HCT116 (cell line): ENCODE data around the gene LRRN3. TPM values are rescaled to one million over a fixed set of nuclear protein-coding genes. Genes with fewer than 3 reads are reported as not detected.

Experiments used
- ATAC-seq: fragments of 200-7000 bp; cut with Tn5 transposase; 2 replicates; pipeline ENCODE4 v1.9.1; 2020; ENCODE audit warnings: mild to moderate bottlenecking, moderate library complexity
- BruUV-seq: library from RNA; stranded (reverse); fragments of 400-500 nt; replicated peaks from 2 replicates; lab custom pipeline; 2021; lab: Mats Ljungman, UMichigan
- CTCF ChIA-PET: fragments of 300-600 bp; sonication (Branson Sonifier 250); formaldehyde crosslinking; loops from one replicate; lab custom pipeline; 2021; ENCODE audit warnings: antibody characterized with exemption; lab: Charles Lee
- POLR2A ChIA-PET: fragments of 300-600, 350-600 bp; sonication (Branson Sonifier 250); formaldehyde crosslinking; loops from one replicate; lab custom pipeline; 2021; ENCODE audit warnings: antibody characterized with exemption; lab: Charles Lee
- RAD21 ChIA-PET, 2 experiments: fragments of 300-600 bp; sonication (Branson Sonifier 250); formaldehyde crosslinking; loops; one replicate each; lab custom pipeline; 2023; ENCODE audit warnings: low total read pairs in 2 of 2; ENCODE audit not compliant: uncharacterized antibody in 2 of 2, unreplicated experiment in 2 of 2, low non-redundant PET in 1 of 2; lab: Charles Lee
- DNase-seq: peaks from one replicate; pipeline ENCODE4 v3.0.0-alpha.2; 2010; ENCODE audit warnings: low read depth, low spot score
- H2AFZ ChIP-seq: fragments of 200-600 bp; shearing (Covaris generic), sonication (generic); 2 replicates; pipeline ENCODE4 v1.6.1; 2017; ENCODE audit warnings: low read depth, mixed run types, mixed read lengths, antibody characterized with exemption, low read length; ENCODE audit not compliant: poor library complexity, severe bottlenecking
- H3K27ac ChIP-seq: 2 replicates; pipeline ENCODE4 v1.5.1; 2012; ENCODE audit warnings: low read depth, low read length
- H3K27me3 ChIP-seq: fragments of 200-600 bp; sonication (generic); 2 replicates; pipeline ENCODE4 v1.6.1; 2016; ENCODE audit warnings: mixed run types, low read length, mixed read lengths; ENCODE audit not compliant: insufficient read depth
- H3K36me3 ChIP-seq, 2 experiments: fragments of 200-500 bp in 1 of 2; fragments of 200-600 bp in 1 of 2; sonication (Bioruptor generic) in 1 of 2; sonication (generic) in 1 of 2; 2 replicates each; pipeline versions ENCODE4 v1.5.1 to v1.6.1; 2014 to 2016; ENCODE audit warnings: low read length in 2 of 2, inconsistent platforms in 1 of 2, mixed read lengths in 1 of 2, mixed run types in 1 of 2; ENCODE audit not compliant: insufficient read depth in 2 of 2, control insufficient read depth in 1 of 2
- H3K4me1 ChIP-seq, 2 experiments: fragments of 200-600 bp in 1 of 2; sonication (generic) in 1 of 2; 2 replicates each; pipeline versions ENCODE4 v1.5.1 to v1.6.1; 2012 to 2017; ENCODE audit warnings: low read length in 2 of 2, inconsistent platforms in 1 of 2, mild to moderate bottlenecking in 1 of 2, mixed read lengths in 1 of 2, mixed run types in 1 of 2, moderate library complexity in 1 of 2; ENCODE audit not compliant: insufficient read depth in 2 of 2, control insufficient read depth in 1 of 2
- H3K4me2 ChIP-seq: fragments of 200-600 bp; sonication (generic); 2 replicates; pipeline ENCODE4 v1.6.1; 2017; ENCODE audit warnings: mixed run types, low read length, mixed read lengths
- H3K4me3 ChIP-seq, 2 experiments: fragments of 200-600 bp in 1 of 2; sonication (generic) in 1 of 2; replicated peaks in 1 of 2; 2 replicates each; pipeline ENCODE4 v1.5.1; 2011 to 2016; ENCODE audit warnings: low read length in 2 of 2, control low read depth in 1 of 2, low read depth in 1 of 2, mild to moderate bottlenecking in 1 of 2, mixed read lengths in 1 of 2, mixed run types in 1 of 2
- H3K79me2 ChIP-seq: fragments of 200-600 bp; sonication (generic); 2 replicates; pipeline ENCODE4 v1.6.1; 2017; ENCODE audit warnings: mild to moderate bottlenecking, mixed run types, low read length, moderate library complexity, mixed read lengths; ENCODE audit not compliant: insufficient read depth
- H3K9ac ChIP-seq: fragments of 200-600 bp; sonication (generic); 2 replicates; pipeline ENCODE4 v1.6.1; 2016; ENCODE audit warnings: low read length, mixed read lengths
- H3K9me2 ChIP-seq: fragments of 200-600 bp; sonication (generic), shearing (Covaris generic); 2 replicates; pipeline ENCODE4 v1.6.1; 2017; ENCODE audit warnings: mixed run types, mild to moderate bottlenecking, moderate library complexity; ENCODE audit not compliant: insufficient read depth
- H3K9me3 ChIP-seq, 2 experiments: fragments of 200-500 bp in 1 of 2; fragments of 200-600 bp in 1 of 2; sonication (Bioruptor generic) in 1 of 2; sonication (generic) in 1 of 2; 2 replicates each; pipeline ENCODE4 v1.6.1; 2014 to 2017; ENCODE audit warnings: low read length in 2 of 2, mixed read lengths in 2 of 2, inconsistent platforms in 1 of 2, low read depth in 1 of 2, mild to moderate bottlenecking in 1 of 2, mixed run types in 1 of 2, moderate library complexity in 1 of 2; ENCODE audit not compliant: control insufficient read depth in 1 of 2, insufficient read depth in 1 of 2
- H4K20me1 ChIP-seq: fragments of 200-600 bp; sonication (generic), shearing (Covaris generic); 2 replicates; pipeline ENCODE4 v1.6.1; 2017; ENCODE audit warnings: mixed run types, mild to moderate bottlenecking, moderate library complexity; ENCODE audit not compliant: insufficient read depth
- CBX3 ChIP-seq: IDR thresholded peaks from 2 replicates; pipeline ENCODE4 v1.6.1; 2012; ENCODE audit warnings: low read depth
- CTCF ChIP-seq, 3 experiments: fragments of 200-600 bp in 1 of 3; sonication (generic) in 1 of 3; IDR thresholded peaks in 2 of 3; conservative IDR thresholded peaks in 1 of 3; 2 replicates each; pipeline ENCODE4 v1.5.1; 2012 to 2017; ENCODE audit warnings: low read depth in 2 of 3, low read length in 2 of 3, antibody characterized with exemption in 1 of 3, borderline replicate concordance in 1 of 3, control low read depth in 1 of 3, mild to moderate bottlenecking in 1 of 3, mixed read lengths in 1 of 3, mixed run types in 1 of 3, moderate library complexity in 1 of 3; ENCODE audit not compliant: insufficient read depth in 1 of 3
- EZH2phosphoT487 ChIP-seq: fragments of 200-600 bp; IDR thresholded peaks from 2 replicates; pipeline ENCODE4 v1.6.1; 2018; ENCODE audit warnings: antibody characterized with exemption, borderline replicate concordance
- FOSL1 ChIP-seq: IDR thresholded peaks from 2 replicates; pipeline ENCODE4 v1.6.1; 2012; ENCODE audit warnings: low read depth
- JUND ChIP-seq: IDR thresholded peaks from 2 replicates; pipeline ENCODE4 v1.6.1; 2012
- POLR2A ChIP-seq: IDR thresholded peaks from 2 replicates; pipeline ENCODE4 v1.7.0; 2011; ENCODE audit warnings: borderline replicate concordance; ENCODE audit not compliant: insufficient read depth, insufficient read length; ENCODE audit errors: extremely low read depth
- RAD21 ChIP-seq: IDR thresholded peaks from 2 replicates; pipeline ENCODE4 v1.6.1; 2012; ENCODE audit warnings: low read depth, mild to moderate bottlenecking
- SIN3A ChIP-seq: IDR thresholded peaks from 2 replicates; pipeline ENCODE4 v1.6.1; 2012; ENCODE audit warnings: low read depth
- SP1 ChIP-seq: IDR thresholded peaks from 2 replicates; pipeline ENCODE4 v1.6.1; 2012; ENCODE audit warnings: low read depth
- SRF ChIP-seq: IDR thresholded peaks from 2 replicates; pipeline ENCODE4 v1.6.1; 2012; ENCODE audit warnings: low read depth
- TCF7L2 ChIP-seq: IDR thresholded peaks from 2 replicates; pipeline ENCODE4 v1.7.0; 2011; ENCODE audit warnings: borderline replicate concordance, inconsistent platforms; ENCODE audit not compliant: insufficient read depth, insufficient read length; ENCODE audit errors: extremely low read depth
- YY1 ChIP-seq: IDR thresholded peaks from 2 replicates; pipeline ENCODE4 v1.6.1; 2011; ENCODE audit warnings: low read length, low read depth, moderate library complexity, mild to moderate bottlenecking; ENCODE audit not compliant: insufficient replicate concordance; ENCODE audit errors: extremely low read depth
- ZBTB33 ChIP-seq: IDR thresholded peaks from 2 replicates; pipeline ENCODE4 v1.6.1; 2011; ENCODE audit warnings: mild to moderate bottlenecking, low read length, moderate library complexity; ENCODE audit not compliant: insufficient replicate concordance; ENCODE audit errors: extremely low read depth
- ZNF274 ChIP-seq: fragments of 200-500 bp; sonication (Bioruptor generic); IDR thresholded peaks from 2 replicates; pipeline ENCODE4 v1.6.1; 2014; ENCODE audit warnings: mild to moderate bottlenecking, low read depth, low read length, inconsistent platforms
- intact Hi-C: fragments of 100-400 bp; cut with micrococcal nuclease; formaldehyde crosslinking; loops from 2 replicates; pipeline ENCODE4 v1.10.0; 2022
- total RNA-seq: library from RNA; stranded (reverse); gene quantifications from one replicate; pipeline ENCODE4 v1.2.1, GENCODE V29; 2021; ENCODE audit not compliant: unreplicated experiment
- TF ChIP-seq, protein P1 (sequence below): IDR thresholded peaks from 2 replicates; pipeline ENCODE4 v1.6.1; 2012; ENCODE audit warnings: low read depth

LRRN3 gene
- total RNA-seq, 1 experiment from 2014 or later = 0.07 TPM

- Histone ChIP-seq H3K9me3 (no peaks in the 10 kb centered on the region), H3K9ac (no peak overlapping the region), H3K9me2 (no peaks in the 10 kb centered on the region), H3K36me3 (no peaks in the 10 kb centered on the region), H3K27ac (no peak overlapping the region), H3K79me2 (no peaks in the 10 kb centered on the region), H2AFZ (no peak overlapping the region), H3K4me1 (no peaks in the 10 kb centered on the region), H3K4me2 (no peak overlapping the region), H3K27me3 (no peaks in the 10 kb centered on the region), H3K4me3 (no peak overlapping the region), H4K20me1 (no peaks in the 10 kb centered on the region)
- BruUV-seq = no TSS peak
- ChIA-PET POLR2A (no interaction called here), CTCF (no interaction called here), RAD21 (no interaction called here)
- DNase-seq = no peak
- intact Hi-C loops = no loop called here
- no peak for ATAC-seq
- TF ChIP-seq CBX3 (no peak), TCF7L2 (no peak), JUND (no peak), EZH2phosphoT487 (no peak), SRF (no peak), ZNF274 (no peak), SIN3A (no peak), FOSL1 (no peak), YY1 (no peak), SP1 (no peak), ZBTB33 (no peak), RAD21 (no peak), CTCF (IDR thresholded peaks at IDR 0.05 in 2 of 3, conservative IDR thresholded peaks at IDR 0.05 in 1 of 3; ENCODE audit: borderline replicate concordance in 1 of 3, insufficient read depth in 1 of 3, low read depth in 2 of 3, low read length in 2 of 3) (no peak), POLR2A (no peak)
- TF ChIP-seq, protein P1, sequence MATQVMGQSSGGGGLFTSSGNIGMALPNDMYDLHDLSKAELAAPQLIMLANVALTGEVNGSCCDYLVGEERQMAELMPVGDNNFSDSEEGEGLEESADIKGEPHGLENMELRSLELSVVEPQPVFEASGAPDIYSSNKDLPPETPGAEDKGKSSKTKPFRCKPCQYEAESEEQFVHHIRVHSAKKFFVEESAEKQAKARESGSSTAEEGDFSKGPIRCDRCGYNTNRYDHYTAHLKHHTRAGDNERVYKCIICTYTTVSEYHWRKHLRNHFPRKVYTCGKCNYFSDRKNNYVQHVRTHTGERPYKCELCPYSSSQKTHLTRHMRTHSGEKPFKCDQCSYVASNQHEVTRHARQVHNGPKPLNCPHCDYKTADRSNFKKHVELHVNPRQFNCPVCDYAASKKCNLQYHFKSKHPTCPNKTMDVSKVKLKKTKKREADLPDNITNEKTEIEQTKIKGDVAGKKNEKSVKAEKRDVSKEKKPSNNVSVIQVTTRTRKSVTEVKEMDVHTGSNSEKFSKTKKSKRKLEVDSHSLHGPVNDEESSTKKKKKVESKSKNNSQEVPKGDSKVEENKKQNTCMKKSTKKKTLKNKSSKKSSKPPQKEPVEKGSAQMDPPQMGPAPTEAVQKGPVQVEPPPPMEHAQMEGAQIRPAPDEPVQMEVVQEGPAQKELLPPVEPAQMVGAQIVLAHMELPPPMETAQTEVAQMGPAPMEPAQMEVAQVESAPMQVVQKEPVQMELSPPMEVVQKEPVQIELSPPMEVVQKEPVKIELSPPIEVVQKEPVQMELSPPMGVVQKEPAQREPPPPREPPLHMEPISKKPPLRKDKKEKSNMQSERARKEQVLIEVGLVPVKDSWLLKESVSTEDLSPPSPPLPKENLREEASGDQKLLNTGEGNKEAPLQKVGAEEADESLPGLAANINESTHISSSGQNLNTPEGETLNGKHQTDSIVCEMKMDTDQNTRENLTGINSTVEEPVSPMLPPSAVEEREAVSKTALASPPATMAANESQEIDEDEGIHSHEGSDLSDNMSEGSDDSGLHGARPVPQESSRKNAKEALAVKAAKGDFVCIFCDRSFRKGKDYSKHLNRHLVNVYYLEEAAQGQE = no peak
- TF ChIP-seq, all 23 proteins: peak for 0
These were observed 40.0 kb upstream of the LRRN3 start for GRCh38 chr7:111050875-111051416.
